SW 1271 (cell line): ENCODE measurements around the gene DHRS7C.

ENCODE experiments used
- DNase-seq, 2 experiments: peaks; one replicate each; lab custom pipeline; 2025; lab: John Stamatoyannopoulos, UW

The DHRS7C gene

GRCh38 chr17:9765322-9765721 is 26.1 kb downstream of the DHRS7C start:
- DNase-seq: no peak

DNA sequence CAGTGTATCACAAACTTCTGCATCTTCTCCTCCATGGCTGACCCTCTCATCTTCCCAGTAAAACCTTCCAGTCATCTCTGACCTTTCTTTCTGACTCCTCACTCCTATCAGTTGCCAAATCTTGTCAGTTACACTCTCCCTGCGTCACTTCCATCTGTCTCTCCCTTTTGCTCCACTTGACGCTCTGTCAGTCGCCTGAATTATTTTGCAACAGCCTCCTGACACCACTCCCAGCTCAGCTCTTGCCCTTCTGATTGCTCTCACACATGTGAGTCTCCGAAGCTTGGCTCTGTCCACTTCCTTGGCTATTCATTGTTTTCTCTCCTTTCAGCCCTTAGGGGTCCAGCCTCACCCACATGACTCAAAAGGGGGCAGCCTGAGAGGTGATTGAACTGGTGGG is 27.7 kb downstream of the DHRS7C start:
- no peak for DNase-seq

GRCh38 chr17:9760266-9760665 is 31.1 kb downstream of the DHRS7C start:
- no peak for DNase-seq

- no peak for DNase-seq
These were observed 36.3 kb downstream of the DHRS7C start for GRCh38 chr17:9755083-9755482.

DNA sequence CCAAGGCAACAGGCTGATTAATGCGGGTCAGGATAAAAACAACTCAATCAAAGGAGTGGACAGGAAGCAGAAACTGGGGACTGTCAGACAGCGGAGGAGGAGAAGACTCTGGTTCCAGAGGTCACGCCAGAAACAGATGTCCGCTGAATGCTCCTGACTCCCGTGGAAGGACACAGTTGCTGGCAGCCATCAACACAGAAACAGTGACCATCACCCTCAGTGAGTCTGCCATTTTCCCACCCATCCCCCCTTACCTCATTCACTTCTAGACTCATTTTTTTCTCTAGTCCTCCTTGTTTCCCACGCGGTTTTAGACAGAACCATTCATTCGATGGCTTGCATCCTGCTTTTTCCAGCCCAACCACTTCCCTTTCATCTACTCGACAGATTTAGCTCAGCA is 40.9 kb downstream of the DHRS7C start:
- DNase-seq: no peak

GRCh38 chr17:9729735-9730420 is 61.5 kb downstream of the DHRS7C start:
- no peak for DNase-seq

DNA sequence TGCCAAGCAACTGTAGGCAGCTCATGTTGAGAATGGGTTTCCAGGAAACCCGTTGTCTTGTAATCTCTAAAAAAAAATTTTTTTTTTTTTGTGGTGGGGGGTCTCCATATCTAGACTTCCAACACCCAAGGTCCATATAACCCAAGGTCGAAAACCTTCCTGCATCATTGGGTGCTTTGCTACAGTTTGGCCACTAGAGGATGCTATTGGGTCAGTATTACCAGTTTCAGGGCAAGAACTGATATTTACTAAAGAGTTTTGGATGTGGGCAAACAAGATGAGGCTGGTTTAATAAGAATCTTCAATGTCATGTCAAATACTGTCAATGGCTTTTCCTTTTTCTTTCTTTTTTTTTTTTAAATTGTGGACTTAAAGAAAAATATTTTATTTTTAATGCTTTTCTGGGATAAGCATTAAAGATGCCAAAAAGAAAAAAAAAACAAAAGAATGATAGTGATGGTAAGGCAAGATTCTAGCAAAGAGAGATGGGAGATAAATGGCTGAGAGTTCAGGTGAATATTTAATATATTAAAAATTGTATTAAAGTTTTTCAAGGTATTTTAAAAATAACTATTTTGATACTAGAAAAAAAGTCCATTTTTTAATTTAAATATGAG is 62.2 kb downstream of the DHRS7C start:
- DNase-seq: peak in 1 of 2 experiments; percentile 58

- DNase-seq: no peak
These were observed 62.8 kb downstream of the DHRS7C start for GRCh38 chr17:9728564-9728963.

- DNase-seq: no peak
These were observed 63.4 kb downstream of the DHRS7C start for GRCh38 chr17:9728005-9728404.

- DNase-seq: no peak
These were observed 65.1 kb downstream of the DHRS7C start for GRCh38 chr17:9726291-9726690.

DNA sequence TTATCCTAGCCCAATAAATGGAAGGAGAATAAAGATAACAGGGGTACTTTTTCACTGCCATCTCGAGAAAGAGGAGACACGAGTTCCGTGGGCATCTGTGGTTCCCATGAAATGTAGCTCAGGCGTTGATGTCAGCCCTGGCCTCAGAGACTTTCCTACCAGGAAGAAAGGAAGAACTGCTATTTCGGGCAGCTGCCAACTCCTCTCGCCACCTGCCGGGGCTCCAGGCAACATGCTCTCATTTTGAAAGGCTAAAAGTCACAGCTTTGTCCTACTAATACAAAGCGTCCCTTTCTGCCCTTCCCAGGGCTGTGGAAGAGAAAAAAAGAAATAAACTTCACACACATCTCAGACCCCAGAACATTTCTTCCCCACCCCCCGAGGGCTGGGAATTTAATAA is 65.8 kb downstream of the DHRS7C start:
- no peak for DNase-seq
